ENCODE data around the gene PALM.

The PALM gene

DNA sequence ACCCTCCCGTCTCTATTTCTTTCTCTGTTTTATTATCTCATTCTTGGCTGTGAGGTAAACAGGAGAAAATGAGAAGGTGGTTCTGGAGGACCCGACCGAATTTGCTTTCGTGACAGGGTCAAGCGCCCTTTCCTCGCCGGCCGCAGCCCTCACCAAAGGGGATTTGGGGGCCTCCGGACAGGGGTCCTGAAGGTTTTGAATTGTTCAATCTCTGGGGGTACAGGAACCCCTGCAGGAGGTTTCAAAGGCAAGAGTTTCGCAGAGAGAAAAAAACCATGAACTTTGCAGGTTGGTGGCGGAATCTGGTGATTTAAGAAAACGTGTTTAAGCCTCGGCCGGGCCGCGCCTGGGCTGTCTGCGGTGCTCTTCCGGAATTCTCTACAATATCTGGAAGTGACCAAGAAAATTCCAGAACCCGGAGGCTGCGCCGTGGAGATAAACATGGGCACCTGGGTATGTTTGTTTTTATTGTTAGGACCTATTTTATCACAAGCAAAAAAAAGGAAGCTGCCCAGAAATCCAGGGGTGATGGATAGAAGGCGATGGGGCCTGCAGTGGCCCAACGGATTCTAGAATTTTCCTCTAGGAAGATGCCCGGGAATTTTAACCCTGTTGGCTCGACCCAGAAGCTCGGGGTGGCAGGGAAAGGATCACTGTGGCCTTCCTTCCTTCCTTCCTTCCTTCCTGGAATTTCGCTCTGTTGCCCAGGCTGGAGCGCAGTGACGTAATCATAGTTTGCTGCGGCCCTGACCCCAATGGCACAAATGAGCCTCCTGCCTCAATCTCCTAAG lies 74.3 kb downstream of the PALM start:
- no peak for DNase-seq (ENCODE audit: low read depth)

GRCh38 chr19:784541-784940 lies 75.8 kb downstream of the PALM start:
- DNase-seq (ENCODE audit: low read depth): no peak

- DNase-seq (ENCODE audit: low read depth): no peak
Observed at GRCh38 chr19:787536-787935, 78.8 kb downstream of the PALM start.

DNA sequence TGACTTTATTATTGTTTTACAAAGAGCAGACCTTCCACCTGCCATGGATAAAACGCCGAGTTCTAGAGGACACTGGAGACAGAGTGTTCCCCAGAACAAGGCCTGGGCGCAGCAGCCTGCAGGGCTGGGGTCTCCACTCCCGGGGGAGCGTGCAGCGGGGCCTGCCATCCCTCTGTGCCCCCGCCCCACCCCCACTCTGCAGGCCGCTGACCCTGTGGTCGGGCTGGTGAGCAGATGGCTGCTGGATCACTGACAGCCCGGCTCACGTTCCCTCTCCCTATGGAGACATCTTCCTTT lies 79.9 kb downstream of the PALM start:
- no peak for DNase-seq (ENCODE audit: low read depth)

- no peak for DNase-seq (ENCODE audit: low read depth)
Observed at GRCh38 chr19:788983-789700, 80.4 kb downstream of the PALM start.

DNA sequence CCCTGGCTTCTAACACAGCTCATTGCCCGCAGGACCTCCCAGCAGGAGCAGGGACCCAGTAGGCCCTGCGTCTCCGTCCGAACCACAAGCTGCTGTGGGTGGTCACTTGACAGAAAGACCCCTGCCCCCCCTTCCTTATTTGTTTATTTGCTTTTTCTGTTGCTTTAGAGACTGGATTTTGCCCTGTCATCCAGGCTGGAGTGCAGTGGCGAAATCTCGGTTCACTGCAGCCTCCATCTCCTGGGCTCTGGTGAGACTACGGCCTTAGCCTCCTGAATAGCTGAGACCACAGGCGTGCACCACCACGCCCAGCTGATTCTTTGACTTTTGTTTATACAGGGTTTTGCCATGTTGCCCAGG lies 80.9 kb downstream of the PALM start:
- DNase-seq (ENCODE audit: low read depth): no peak

DNA sequence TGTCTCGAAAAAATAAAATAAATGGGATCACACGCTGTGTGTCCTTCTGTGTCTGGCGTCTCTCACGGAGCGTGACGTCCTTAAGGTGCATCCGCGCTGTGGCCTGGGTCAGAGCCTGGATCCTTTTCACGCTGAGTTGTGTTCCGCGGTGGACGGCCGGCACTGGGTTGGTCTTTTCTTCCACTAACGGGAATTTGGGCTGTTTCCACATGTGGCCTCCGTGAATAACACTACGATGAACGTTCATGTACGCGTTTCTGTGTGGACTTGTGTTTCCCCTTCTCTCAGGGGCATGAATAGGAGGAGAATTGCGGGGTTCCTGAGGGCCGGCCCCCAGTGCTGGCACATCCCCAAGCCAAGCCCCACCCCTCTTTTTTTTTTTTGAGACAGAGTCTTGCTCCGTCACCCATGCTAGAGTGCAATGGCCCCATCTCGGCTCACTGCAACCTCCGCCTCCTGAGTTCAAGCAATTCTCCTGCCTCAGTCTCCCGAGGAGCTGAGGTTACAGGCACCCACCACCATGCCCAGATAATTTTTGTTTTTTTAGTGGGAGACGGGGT lies 82.4 kb downstream of the PALM start:
- no peak for DNase-seq (ENCODE audit: low read depth)

DNA sequence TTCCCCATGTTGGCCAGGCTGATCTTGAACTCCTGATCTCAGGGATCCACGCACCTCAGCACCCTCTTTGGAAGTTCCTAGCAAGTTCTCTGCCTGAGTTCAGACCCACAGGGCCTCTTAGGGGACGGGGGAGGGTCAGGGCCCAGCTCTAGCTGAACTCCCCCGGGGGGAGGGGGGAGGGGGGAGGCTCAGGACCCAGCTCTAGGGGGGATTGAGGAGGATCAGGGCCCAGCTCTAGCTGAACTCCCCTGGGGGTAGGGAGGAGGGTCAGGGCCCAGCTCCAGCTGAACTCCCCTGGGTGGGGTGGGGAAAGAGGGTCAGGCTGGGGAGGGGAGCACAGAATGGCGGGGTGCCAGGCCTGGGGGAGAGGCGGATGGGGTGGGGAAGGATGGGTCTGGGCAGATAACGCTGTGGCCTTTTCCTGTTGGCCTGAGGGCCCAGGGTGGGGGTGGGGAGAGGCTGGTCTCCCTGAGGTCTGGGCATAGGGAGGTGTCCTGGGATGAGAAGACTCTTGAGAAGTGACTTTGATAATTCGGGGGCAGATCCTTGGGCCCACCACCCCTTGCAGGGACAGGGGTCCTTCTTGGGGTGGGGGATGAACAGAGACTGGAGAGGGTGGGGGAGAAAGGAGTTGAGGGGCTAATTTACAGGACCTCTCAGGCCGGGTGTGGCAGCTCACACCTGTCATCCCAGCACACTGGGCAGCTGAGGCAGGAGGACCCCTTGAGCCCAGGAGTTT lies 83.0 kb downstream of the PALM start:
- no peak for DNase-seq (ENCODE audit: low read depth)

GRCh38 chr19:792306-792885 lies 83.7 kb downstream of the PALM start:
- DNase-seq (ENCODE audit: low read depth): no peak

DNA sequence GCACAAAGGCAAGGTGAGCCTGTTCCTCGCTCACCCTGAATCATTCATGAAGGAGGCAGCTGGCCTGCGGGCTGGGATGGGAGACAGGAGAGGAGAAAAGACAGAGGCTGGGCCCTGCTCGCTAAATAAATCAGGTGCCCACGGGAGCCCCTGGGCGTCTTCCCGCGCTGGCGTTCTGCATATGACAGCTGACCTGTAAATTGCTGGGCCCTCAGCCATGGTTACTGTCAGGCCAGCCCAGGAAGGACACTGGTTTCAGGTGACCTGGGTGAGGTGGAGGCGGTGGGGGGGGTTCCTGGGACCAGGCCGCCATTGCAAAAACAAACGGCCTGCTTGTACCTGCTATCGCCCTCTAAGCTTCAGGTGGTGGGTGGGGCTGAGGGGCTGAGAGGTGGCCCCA lies 85.1 kb downstream of the PALM start:
- DNase-seq (ENCODE audit: low read depth): no peak

- DNase-seq (ENCODE audit: low read depth): no peak
Observed at GRCh38 chr19:795073-795611, 86.4 kb downstream of the PALM start.

- no peak for DNase-seq (ENCODE audit: low read depth)
Observed at GRCh38 chr19:795691-796581, 87.2 kb downstream of the PALM start.

- peak; percentile 99 for DNase-seq (ENCODE audit: low read depth)
Observed at GRCh38 chr19:796692-797527, 88.2 kb downstream of the PALM start, which contains the start of gene PTBP1. Gene PTBP1, plus strand, starts transcription at chr19:797452. Its CDS starts 46 bp downstream, at chr19:797498.
